ENCODE results near the gene TMEM53. TPM values are rescaled to one million over a fixed set of nuclear protein-coding genes. Genes with fewer than 3 reads are reported as not detected.
"Not testable (repeated sequence)": the region's sequence is repeated elsewhere in the genome, so short reads cannot be mapped to it uniquely, and the experiment has no call there.

The TMEM53 gene
- total RNA-seq, 1 donor from 2014 or later: 27.5 TPM

- no peak for ATAC-seq
- no peak for DNase-seq (ENCODE audit: low spot score)
These were observed 587 bp downstream of the TMEM53 start for GRCh38 chr1:44673675-44674112.

- DNase-seq (ENCODE audit: low spot score): no peak
- no peak for ATAC-seq
These were observed 1.2 kb downstream of the TMEM53 start for GRCh38 chr1:44672961-44673674.

GRCh38 chr1:44672254-44672955, 1.9 kb downstream of the TMEM53 start:
- no peak for ATAC-seq
- DNase-seq (ENCODE audit: low spot score): no peak

GRCh38 chr1:44670751-44671640, 3.3 kb downstream of the TMEM53 start:
- DNase-seq (ENCODE audit: low spot score) (no peak), ATAC-seq (no peak)

- not testable (repeated sequence) for DNase-seq (ENCODE audit: low spot score); ATAC-seq
These were observed 7.6 kb downstream of the TMEM53 start for GRCh38 chr1:44666719-44667118.

GRCh38 chr1:44664730-44665370, 9.4 kb downstream of the TMEM53 start:
- no peak for DNase-seq (ENCODE audit: low spot score)
- no peak for ATAC-seq

GRCh38 chr1:44663417-44663816, 10.9 kb downstream of the TMEM53 start:
- no peak for DNase-seq (ENCODE audit: low spot score)
- no peak for ATAC-seq

- no peak for DNase-seq (ENCODE audit: low spot score)
- ATAC-seq: no peak
These were observed 11.6 kb downstream of the TMEM53 start for GRCh38 chr1:44662683-44663030.

GRCh38 chr1:44661781-44662682, 12.2 kb downstream of the TMEM53 start:
- ATAC-seq (peak; percentile 23), DNase-seq (ENCODE audit: low spot score) (no peak)

- ATAC-seq (peak; percentile 82), DNase-seq (ENCODE audit: low spot score) (peak; percentile 97)
These were observed 14.1 kb downstream of the TMEM53 start for GRCh38 chr1:44660176-44660575.

GRCh38 chr1:44659566-44659965, 14.7 kb downstream of the TMEM53 start:
- ATAC-seq (no peak), DNase-seq (ENCODE audit: low spot score) (no peak)

GRCh38 chr1:44655609-44656008, 18.7 kb downstream of the TMEM53 start:
- peak; percentile 71 for ATAC-seq
- no peak for DNase-seq (ENCODE audit: low spot score)

- no peak for ATAC-seq
These were observed 19.6 kb downstream of the TMEM53 start for GRCh38 chr1:44654621-44655187.

GRCh38 chr1:44653107-44653964, 20.9 kb downstream of the TMEM53 start:
- no peak for DNase-seq (ENCODE audit: low spot score)
- no peak for ATAC-seq

More at GRCh38 chr1:44654621-44655187, 19.6 kb downstream of the TMEM53 start:
- no peak for DNase-seq (ENCODE audit: low spot score)

- DNase-seq (ENCODE audit: low spot score): peak; percentile 78
- peak; percentile 81 for ATAC-seq
These were observed 21.7 kb downstream of the TMEM53 start for GRCh38 chr1:44652445-44653106.

- no peak for DNase-seq (ENCODE audit: low spot score)
- ATAC-seq: no peak
These were observed 23.2 kb downstream of the TMEM53 start for GRCh38 chr1:44651069-44651468.

- ATAC-seq (peak; percentile 70), DNase-seq (ENCODE audit: low spot score) (peak; percentile 80)
These were observed 24.0 kb downstream of the TMEM53 start for GRCh38 chr1:44650159-44650831.

Measured in left lobe of liver (tissue), 2 donors.